Kidney glomerular epithelial cell (primary cell): ENCODE results near the gene LRRC1.
A peak's percentile ranks its signal among the peaks of the same experiment; 100 is the strongest.

ENCODE experiments used
- DNase-seq: peaks from one replicate; lab custom pipeline; 2025; lab: John Stamatoyannopoulos, UW

The LRRC1 gene

DNA sequence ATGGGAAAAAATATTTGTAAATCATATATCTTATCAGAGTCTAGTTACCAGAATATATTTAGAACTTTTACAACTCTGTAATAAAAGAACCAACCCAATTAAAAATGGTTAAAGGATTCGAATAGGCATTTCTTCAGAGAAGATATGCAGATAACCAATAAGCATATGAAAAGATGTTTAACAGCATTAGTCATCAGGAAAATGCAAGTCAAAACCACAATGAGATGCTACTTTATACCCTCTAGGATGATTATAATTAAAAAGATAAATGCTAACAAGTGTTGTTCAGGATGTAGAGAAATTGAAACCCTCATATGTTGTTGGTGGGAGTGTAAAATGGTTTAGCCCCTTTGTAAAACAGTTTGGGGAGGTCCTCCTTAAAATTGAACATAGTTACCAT is 94.1 kb downstream of the LRRC1 start:
- DNase-seq: no peak

DNA sequence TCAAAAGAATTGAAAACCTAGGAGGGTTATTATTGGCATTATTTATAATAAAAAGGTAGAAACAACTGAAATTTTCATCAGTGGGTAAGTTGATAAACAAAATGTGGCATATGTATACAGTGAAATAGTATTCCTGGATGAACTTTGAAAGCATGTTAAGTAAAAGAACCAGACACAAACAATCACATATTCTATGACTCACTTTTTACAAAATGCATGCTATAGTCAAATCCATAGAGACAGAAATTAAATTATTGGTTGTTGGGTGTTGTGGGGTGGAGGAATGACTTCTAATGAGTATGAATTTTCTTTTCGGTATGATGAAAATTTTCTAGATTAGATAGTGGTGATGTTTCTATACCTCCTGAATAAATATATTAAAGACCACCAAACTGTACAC is 94.6 kb downstream of the LRRC1 start:
- DNase-seq: no peak

- no peak for DNase-seq
Observed at GRCh38 chr6:53892707-53893106, 97.9 kb downstream of the LRRC1 start.

- DNase-seq: no peak
Observed at GRCh38 chr6:53894091-53894490, 99.3 kb downstream of the LRRC1 start.

DNA sequence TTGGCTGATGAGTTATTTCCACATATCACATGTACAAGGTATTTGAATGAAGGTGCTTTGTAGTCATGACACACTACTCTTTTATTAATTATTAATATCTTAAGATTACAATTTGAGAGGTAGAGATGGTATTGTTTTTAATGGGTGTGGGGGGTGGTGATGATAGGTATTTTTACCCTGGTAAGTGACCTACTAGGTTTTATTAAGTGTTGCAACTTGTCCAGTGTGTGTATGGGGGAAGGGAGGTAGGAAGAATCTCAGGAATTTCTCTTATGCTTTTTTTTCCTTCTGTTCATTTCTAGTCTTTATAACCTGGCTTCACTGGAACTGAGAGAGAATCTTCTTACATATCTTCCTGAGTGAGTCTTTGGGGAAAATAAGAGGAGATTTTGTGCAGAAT is 101.4 kb downstream of the LRRC1 start:
- peak; percentile 75 for DNase-seq

GRCh38 chr6:53898026-53898795 is 103.4 kb downstream of the LRRC1 start:
- no peak for DNase-seq

- no peak for DNase-seq
Observed at GRCh38 chr6:53899512-53899911, 104.7 kb downstream of the LRRC1 start.

DNA sequence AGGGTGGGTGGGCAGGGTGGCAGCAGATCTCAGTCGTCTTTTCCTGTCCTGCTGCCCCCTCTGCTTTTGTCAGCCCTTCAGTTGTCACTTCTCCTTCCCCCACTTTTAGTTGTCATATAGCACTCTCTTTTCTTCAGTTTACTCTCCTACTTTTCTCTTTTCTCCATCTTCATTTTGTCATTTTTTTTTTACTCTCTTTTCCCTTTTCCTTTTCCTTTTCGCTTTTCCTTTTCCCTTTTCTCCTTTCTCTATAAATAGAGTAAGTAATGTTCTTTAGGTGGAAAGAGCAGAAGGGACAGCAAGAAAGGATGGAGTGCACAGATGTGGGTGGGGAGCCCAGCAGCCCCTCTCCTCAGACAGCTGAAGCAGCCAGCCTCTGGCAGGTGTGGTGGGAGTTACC is 108.6 kb downstream of the LRRC1 start:
- no peak for DNase-seq

DNA sequence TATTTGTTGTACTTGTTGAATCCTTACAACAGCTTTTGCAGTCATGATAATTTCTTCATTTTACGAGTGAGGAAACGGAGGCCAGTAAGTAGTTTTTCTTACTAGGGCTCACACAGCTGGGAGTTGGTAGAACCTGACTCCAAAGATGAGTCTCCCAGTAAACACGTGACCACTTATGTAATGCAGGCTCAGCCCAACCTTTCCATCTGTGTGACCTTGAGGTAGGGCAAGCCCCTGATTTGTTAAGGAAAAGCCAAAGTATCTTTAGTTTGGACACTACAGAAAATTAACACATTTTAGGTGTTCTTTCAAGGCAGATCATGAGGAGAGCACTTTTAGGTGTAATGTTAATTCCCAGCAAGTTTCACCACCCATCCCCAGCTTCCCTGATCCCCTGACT is 111.3 kb downstream of the LRRC1 start:
- no peak for DNase-seq

GRCh38 chr6:53906842-53907241 is 112.0 kb downstream of the LRRC1 start:
- DNase-seq: no peak

DNA sequence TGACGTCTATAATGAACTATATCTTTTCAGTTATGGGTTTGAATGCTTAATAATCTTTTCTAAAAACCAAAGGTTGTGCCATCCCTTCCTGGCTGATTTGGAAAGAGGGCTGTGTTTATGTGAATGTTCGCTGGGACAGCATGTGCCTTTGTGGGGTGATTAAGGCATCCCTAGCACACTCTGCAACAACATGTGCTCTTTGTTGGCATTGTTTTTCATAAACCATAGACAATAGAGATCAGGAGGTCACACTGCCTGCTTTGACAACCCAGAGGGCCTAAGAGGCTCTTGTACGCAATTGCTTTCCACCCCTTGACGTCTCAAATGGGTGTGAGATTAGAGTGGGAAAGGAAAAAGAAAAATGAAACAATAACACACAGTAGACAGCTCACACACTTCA is 116.0 kb downstream of the LRRC1 start:
- DNase-seq: no peak

GRCh38 chr6:53912661-53913060 is 117.9 kb downstream of the LRRC1 start:
- no peak for DNase-seq

- DNase-seq: no peak
Observed at GRCh38 chr6:53913286-53913685, 118.5 kb downstream of the LRRC1 start.

DNA sequence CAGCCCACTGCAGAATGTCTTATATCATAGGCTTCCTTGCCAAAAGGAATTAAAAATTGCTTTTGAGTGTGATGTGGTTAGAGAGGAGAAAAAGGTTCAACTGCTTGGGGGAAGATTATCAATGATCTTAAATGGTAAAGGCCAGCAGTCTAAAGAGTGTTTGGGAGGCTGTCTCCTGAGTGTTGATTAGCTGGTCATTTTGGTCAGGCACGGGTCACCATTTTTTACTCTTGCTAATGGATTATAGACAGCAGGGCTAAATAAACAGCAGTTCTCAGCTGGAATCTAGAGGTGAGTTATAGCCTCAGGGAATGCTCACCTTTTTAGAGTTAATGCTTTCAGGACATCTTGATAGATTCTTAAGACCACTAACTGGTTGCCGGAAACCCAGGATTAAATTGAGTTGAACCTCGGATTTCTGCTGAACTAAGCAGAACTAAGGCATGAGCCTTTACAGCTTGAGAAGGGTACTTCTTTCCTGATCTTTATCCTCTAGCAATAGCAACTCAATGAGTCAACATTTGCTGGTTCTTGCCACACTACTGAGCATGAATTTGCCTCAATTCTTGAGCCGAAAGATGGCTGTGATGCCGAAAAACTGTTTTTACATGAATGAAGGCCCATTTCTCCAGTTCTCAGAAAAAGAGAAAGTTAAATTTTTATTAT is 120.4 kb downstream of the LRRC1 start:
- no peak for DNase-seq

DNA sequence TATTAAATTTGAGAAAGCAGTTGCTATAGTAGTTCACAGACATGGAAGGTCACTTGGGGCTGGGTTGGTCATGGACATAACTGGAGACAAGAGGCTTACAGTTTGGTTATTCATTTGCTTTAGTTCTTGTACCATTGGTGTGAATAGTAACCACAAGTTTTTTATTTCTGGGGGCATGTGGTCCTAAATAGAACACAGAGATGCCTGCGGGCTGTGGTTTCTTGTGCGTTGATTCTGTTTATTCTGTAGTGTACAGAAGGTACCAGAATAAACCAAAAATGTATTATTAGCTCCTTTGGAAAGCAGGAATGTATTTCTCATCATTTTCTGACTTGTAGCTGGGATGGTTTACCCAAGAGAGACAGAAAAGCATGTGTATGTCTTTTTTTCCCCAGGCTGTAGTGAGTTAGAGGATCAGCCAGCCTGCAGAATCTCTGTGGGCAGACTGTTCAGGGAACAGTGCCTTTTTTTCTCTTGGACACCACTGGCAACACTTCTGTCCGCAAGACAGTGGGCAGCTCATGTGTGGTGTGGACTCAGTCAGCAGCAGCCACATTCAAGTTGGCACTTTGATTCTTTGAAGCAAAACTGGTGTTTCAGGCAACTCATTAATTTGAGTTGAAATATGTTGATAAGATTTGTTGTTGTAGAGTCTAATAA is 122.1 kb downstream of the LRRC1 start:
- no peak for DNase-seq

GRCh38 chr6:53917464-53917842 is 122.6 kb downstream of the LRRC1 start:
- no peak for DNase-seq

DNA sequence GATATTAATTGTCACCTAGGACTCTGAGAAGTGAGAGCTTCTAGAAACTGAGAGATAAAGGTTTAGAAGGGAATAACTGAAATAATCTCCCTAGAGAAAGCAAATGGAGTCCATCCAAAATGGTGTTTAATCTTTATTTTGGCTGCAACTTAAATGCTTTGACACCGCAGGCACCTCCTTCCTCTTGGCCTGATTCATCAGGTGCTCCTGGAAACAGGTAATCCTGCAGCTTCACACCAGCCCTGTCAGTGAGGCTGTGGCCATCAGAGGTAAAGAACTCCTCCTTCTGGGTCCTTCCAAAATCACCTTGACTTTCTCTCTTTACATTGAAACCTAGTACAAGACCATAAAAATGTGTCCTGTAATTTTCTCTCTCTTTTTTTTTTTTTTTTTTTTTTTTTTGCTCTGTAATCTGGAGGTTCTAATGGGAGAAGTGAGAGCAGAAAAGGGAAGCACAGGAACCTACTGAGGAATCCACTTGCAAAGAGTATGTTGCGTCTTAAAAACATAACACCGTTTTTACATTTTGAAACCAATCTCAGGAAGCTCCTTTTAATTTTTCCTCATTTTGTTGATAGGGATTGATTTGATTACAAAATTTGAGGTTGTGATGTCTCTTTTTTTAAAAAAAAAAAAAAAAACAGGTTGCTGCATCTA is 124.2 kb downstream of the LRRC1 start:
- DNase-seq: no peak

GRCh38 chr6:53919881-53920360 is 125.1 kb downstream of the LRRC1 start:
- DNase-seq: no peak

GRCh38 chr6:53920881-53921280 is 126.1 kb downstream of the LRRC1 start:
- DNase-seq: no peak

DNA sequence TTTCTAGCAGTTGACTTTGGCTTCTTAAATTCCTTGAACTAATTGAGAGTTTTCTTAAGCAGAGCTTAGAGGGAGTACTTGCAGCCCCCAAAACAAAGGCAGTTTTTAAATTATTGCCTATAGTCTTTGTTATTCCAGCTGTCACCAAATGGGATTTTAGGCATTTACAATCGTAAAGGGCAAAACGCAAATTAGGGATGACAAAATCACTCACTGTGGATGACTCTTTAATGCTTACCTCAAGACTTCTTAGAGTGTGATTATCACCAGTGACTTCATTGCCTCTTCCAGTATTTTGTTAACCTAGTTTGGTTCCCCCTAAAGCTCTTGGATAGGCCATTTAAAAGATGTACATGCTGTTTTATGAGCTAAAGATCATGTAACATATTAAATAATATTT is 126.8 kb downstream of the LRRC1 start:
- DNase-seq: no peak

GRCh38 chr6:53922539-53922981 is 127.8 kb downstream of the LRRC1 start:
- DNase-seq: peak; percentile 51

DNA sequence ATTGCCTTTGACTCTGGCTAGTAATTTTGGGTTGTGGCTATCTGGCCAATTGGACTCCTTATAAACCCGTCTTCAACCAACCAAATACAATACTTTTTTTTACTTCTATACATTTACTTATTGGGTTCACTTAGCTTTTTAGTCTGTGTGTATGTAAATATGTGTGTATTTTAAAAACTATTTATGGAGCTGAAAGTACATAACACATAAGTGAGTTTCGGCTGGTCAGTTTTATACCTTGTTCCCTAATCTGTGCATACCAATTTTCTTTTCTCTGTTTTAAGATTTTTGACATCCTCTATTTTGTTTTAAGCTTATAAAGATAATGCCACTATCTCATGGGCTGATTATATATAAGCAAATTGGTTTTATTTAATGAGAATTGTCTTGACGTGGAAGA is 129.5 kb downstream of the LRRC1 start:
- no peak for DNase-seq
